HL-60 (cell line): Measurements from ENCODE around the gene CBX6.

Experiments used
- DNase-seq, 2 experiments: peaks; one replicate each; pipeline ENCODE4 v3.0.0-alpha.2; 2010 to 2020; ENCODE audit warnings: low read depth in 1 of 2, low spot score in 1 of 2
- H3K27ac ChIP-seq: fragments of 250-450 bp; sonication (Bioruptor Pico); replicated peaks from 2 replicates; pipeline ENCODE4 v1.5.1; 2020; ENCODE audit warnings: mild to moderate bottlenecking, moderate library complexity
- H3K27me3 ChIP-seq: fragments of 250-450 bp; sonication (Bioruptor Pico); 2 replicates; pipeline ENCODE4 v1.5.1; 2021; ENCODE audit warnings: mild to moderate bottlenecking, moderate library complexity; ENCODE audit not compliant: insufficient read depth, poor library complexity, severe bottlenecking
- H3K4me3 ChIP-seq: replicated peaks from 2 replicates; pipeline ENCODE4 v1.5.1; 2011; ENCODE audit warnings: mild to moderate bottlenecking, control low read depth, low read length; ENCODE audit not compliant: insufficient read depth
- CTCF ChIP-seq: IDR thresholded peaks from one replicate; pipeline ENCODE4 v1.5.1; 2011; ENCODE audit warnings: low read length, control low read depth, inconsistent platforms; ENCODE audit not compliant: insufficient read depth
- GABPA ChIP-seq: IDR thresholded peaks from 2 replicates; pipeline ENCODE4 v1.6.1; 2012; ENCODE audit warnings: low read depth
- POLR2AphosphoS5 ChIP-seq: IDR thresholded peaks from 2 replicates; pipeline ENCODE4 v1.6.1; 2012; ENCODE audit warnings: low read depth
- REST ChIP-seq: IDR thresholded peaks from 2 replicates; pipeline ENCODE4 v1.6.1; 2012; ENCODE audit warnings: low read depth; ENCODE audit not compliant: insufficient replicate concordance
- SPI1 ChIP-seq: IDR thresholded peaks from 2 replicates; pipeline ENCODE4 v1.6.1; 2012; ENCODE audit warnings: low read depth, mild to moderate bottlenecking, borderline replicate concordance

Gene CBX6

DNA sequence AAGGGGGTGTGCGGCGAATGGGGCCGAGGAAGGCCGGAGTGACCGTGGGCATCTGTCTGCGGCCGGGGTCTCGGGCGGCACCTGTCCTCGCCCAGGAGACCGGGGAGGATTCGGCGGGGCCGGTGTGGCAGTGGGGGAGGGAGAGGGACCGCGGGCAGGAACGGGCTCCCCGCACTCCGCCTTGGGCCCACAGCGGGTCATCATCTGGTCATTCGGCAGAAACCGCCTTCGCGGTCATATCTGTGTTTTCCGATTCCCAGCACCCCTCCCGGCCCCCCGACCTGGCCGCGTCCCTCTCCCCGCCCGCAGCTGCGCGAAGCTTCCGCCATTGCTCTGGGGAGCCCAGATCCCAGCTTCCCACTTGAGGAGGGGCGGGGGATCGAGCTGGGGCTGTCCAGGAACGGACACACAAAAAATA, 824 bp upstream of the CBX6 start:
- peaks cover 14% of the 10 kb centered on the region for H3K27me3 ChIP-seq
- H3K27ac ChIP-seq = peak overlapping the region; percentile 37
- TF ChIP-seq CTCF = no peak
- no peak for TF ChIP-seq GABPA
- no peak for TF ChIP-seq SPI1
- TF ChIP-seq POLR2AphosphoS5 = no peak
- TF ChIP-seq REST = no peak
- H3K4me3 ChIP-seq = peak overlapping the region; percentile 72
- peak in 1 of 2 experiments; percentile 26 for DNase-seq

GRCh38 chr22:38871360-38872171, 450 bp downstream of the CBX6 start:
- Histone ChIP-seq H3K27ac (peak overlapping the region; percentile 53), H3K27me3 (peaks cover 13% of the 10 kb centered on the region), H3K4me3 (peak overlapping the region; percentile 72)
- TF ChIP-seq REST (no peak), GABPA (no peak), POLR2AphosphoS5 (no peak), SPI1 (no peak), CTCF (no peak)
- peak in 1 of 2 experiments; percentile 40 for DNase-seq

- DNase-seq = no peak
- Histone ChIP-seq H3K27ac (peak overlapping the region; percentile 53), H3K4me3 (peak overlapping the region; percentile 72), H3K27me3 (peaks cover 8% of the 10 kb centered on the region)
- no peak for TF ChIP-seq REST
- TF ChIP-seq CTCF = no peak
- no peak for TF ChIP-seq GABPA
- no peak for TF ChIP-seq POLR2AphosphoS5
- TF ChIP-seq SPI1 = no peak
These were observed 1.1 kb downstream of the CBX6 start for GRCh38 chr22:38870791-38871359.
